ENCODE results near the gene UBE2H. TPM values are rescaled to one million over a fixed set of nuclear protein-coding genes. Genes with fewer than 3 reads are reported as not detected.

UBE2H gene
- total RNA-seq, 1 experiment from 2014 or later, result 28.8 TPM

- no peak overlapping the region for H3K27ac ChIP-seq (ENCODE audit: low read depth, low read length, poor library complexity, severe bottlenecking)
- no peak for DNase-seq (ENCODE audit: low spot score)
- CTCF ChIA-PET, result no interaction called here
- POLR2A ChIA-PET (ENCODE audit: low non-redundant PET), result no interaction called here
- H3K27me3 ChIP-seq (replicated peaks; ENCODE audit: insufficient read depth, low read depth, low read length, poor library complexity), result no peaks in the 10 kb centered on the region
- intact Hi-C loops (cut with micrococcal nuclease; ENCODE audit: unreplicated experiment), result no loop called here
- no peak overlapping the region for H3K4me3 ChIP-seq (ENCODE audit: low read depth, low read length, poor library complexity, severe bottlenecking)
- no TSS peak for BruUV-seq (replicated peaks)
- H3K36me3 ChIP-seq (ENCODE audit: insufficient read depth, low read length, poor library complexity, severe bottlenecking), result no peaks in the 10 kb centered on the region
- no peaks in the 10 kb centered on the region for H3K9me3 ChIP-seq (ENCODE audit: low read depth, low read length, poor library complexity, severe bottlenecking)
- peaks cover 14% of the 10 kb centered on the region for H3K4me1 ChIP-seq (ENCODE audit: insufficient read depth, low read length, poor library complexity, severe bottlenecking)
- TF ChIP-seq CTCF (conservative IDR thresholded peaks at IDR 0.05; ENCODE audit: low read depth, low read length), result no peak
- TF ChIP-seq EZH2 (IDR thresholded peaks at IDR 0.05; ENCODE audit: borderline replicate concordance, low read depth, low read length, poor library complexity, severe bottlenecking), result no peak
Observed at GRCh38 chr7:129848436-129848835, 104.3 kb downstream of the UBE2H start.

GRCh38 chr7:129845972-129846327 lies 106.8 kb downstream of the UBE2H start:
- ChIA-PET POLR2A (ENCODE audit: low non-redundant PET) (no interaction called here), CTCF (no interaction called here)
- BruUV-seq (replicated peaks), result no TSS peak
- H3K4me3 ChIP-seq (ENCODE audit: low read depth, low read length, poor library complexity, severe bottlenecking), result no peak overlapping the region
- no peaks in the 10 kb centered on the region for H3K27me3 ChIP-seq (replicated peaks; ENCODE audit: insufficient read depth, low read depth, low read length, poor library complexity)
- intact Hi-C loops (cut with micrococcal nuclease; ENCODE audit: unreplicated experiment), result no loop called here
- TF ChIP-seq EZH2 (IDR thresholded peaks at IDR 0.05; ENCODE audit: borderline replicate concordance, low read depth, low read length, poor library complexity, severe bottlenecking) (no peak), CTCF (conservative IDR thresholded peaks at IDR 0.05; ENCODE audit: low read depth, low read length) (no peak)
- H3K4me1 ChIP-seq (ENCODE audit: insufficient read depth, low read length, poor library complexity, severe bottlenecking), result peaks cover 11% of the 10 kb centered on the region
- no peaks in the 10 kb centered on the region for H3K9me3 ChIP-seq (ENCODE audit: low read depth, low read length, poor library complexity, severe bottlenecking)
- H3K27ac ChIP-seq (ENCODE audit: low read depth, low read length, poor library complexity, severe bottlenecking), result no peak overlapping the region
- no peak for DNase-seq (ENCODE audit: low spot score)
- H3K36me3 ChIP-seq (ENCODE audit: insufficient read depth, low read length, poor library complexity, severe bottlenecking), result no peaks in the 10 kb centered on the region

- no peak overlapping the region for H3K27ac ChIP-seq (ENCODE audit: low read depth, low read length, poor library complexity, severe bottlenecking)
- POLR2A ChIA-PET (ENCODE audit: low non-redundant PET), result no interaction called here
- H3K36me3 ChIP-seq (ENCODE audit: insufficient read depth, low read length, poor library complexity, severe bottlenecking), result no peaks in the 10 kb centered on the region
- no TSS peak for BruUV-seq (replicated peaks)
- no peaks in the 10 kb centered on the region for H3K27me3 ChIP-seq (replicated peaks; ENCODE audit: insufficient read depth, low read depth, low read length, poor library complexity)
- H3K4me1 ChIP-seq (ENCODE audit: insufficient read depth, low read length, poor library complexity, severe bottlenecking), result peaks cover 15% of the 10 kb centered on the region
- H3K9me3 ChIP-seq (ENCODE audit: low read depth, low read length, poor library complexity, severe bottlenecking), result no peaks in the 10 kb centered on the region
- TF ChIP-seq EZH2 (IDR thresholded peaks at IDR 0.05; ENCODE audit: borderline replicate concordance, low read depth, low read length, poor library complexity, severe bottlenecking), result no peak
- TF ChIP-seq CTCF (conservative IDR thresholded peaks at IDR 0.05; ENCODE audit: low read depth, low read length), result no peak
- H3K4me3 ChIP-seq (ENCODE audit: low read depth, low read length, poor library complexity, severe bottlenecking), result no peak overlapping the region
- no peak for DNase-seq (ENCODE audit: low spot score)
- intact Hi-C loops (cut with micrococcal nuclease; ENCODE audit: unreplicated experiment), result no loop called here
- CTCF ChIA-PET, result no interaction called here
Observed at GRCh38 chr7:129845178-129845971, 107.4 kb downstream of the UBE2H start.

All from A673 (cell line).